HCT116 (cell line): ENCODE measurements around the gene POLD1.

Experiments
- CEBPB ChIP-seq: IDR thresholded peaks from 2 replicates; pipeline ENCODE4 v1.6.1; 2012; ENCODE audit warnings: low read depth
- POLR2A ChIP-seq: IDR thresholded peaks from 2 replicates; pipeline ENCODE4 v1.7.0; 2011; ENCODE audit warnings: borderline replicate concordance; ENCODE audit not compliant: insufficient read depth, insufficient read length; ENCODE audit errors: extremely low read depth

DNA sequence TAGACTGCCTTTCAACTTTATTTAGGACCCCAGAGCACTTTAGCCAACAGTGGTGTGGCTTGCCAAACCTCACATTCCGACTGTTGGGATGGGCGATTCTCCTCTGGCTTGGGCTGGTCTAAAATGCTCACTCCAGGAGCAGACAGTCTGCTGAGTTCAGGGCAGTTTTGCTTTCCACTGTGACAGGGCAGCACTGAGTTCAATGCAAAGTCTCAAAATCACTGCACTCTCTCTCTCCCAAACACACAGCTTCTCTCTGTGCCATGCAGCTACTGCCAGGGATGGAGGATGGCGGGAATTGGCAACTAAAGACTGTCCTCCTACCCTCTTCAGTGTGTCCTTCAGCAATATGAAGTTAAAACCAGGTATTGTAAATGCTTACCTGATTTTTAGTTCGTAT is 31.9 kb upstream of the POLD1 start:
- TF ChIP-seq POLR2A (no peak), CEBPB (no peak)
